Sigmoid colon (tissue), 7 donors: ENCODE data around the gene HIVEP3. TPM values are rescaled to one million over a fixed set of nuclear protein-coding genes. Genes with fewer than 3 reads are reported as not detected.

Experiments
- DNase-seq: peaks from one replicate; pipeline ENCODE4 v3.0.0-alpha.2; 2019
- H3K27ac ChIP-seq, 4 donors: fragments of 200-600 bp; sonication (generic); one replicate each; pipeline ENCODE4 v1.5.1; 2016 to 2019; ENCODE audit warnings: mild to moderate bottlenecking in 1 of 4
- H3K27me3 ChIP-seq, 3 donors: fragments of 200-600 bp; sonication (generic); one replicate each; pipeline ENCODE4 v1.5.1; 2019; ENCODE audit warnings: mild to moderate bottlenecking in 1 of 3
- H3K36me3 ChIP-seq, 4 donors: fragments of 200-600 bp; sonication (generic); one replicate each; pipeline ENCODE4 v1.5.1; 2016 to 2019
- H3K4me1 ChIP-seq, 4 donors: fragments of 200-600 bp; sonication (generic); one replicate each; pipeline ENCODE4 v1.5.1; 2017 to 2019
- H3K4me3 ChIP-seq, 4 donors: fragments of 200-600 bp; sonication (generic); one replicate each; pipeline ENCODE4 v1.5.1; 2017 to 2019; ENCODE audit warnings: mild to moderate bottlenecking in 2 of 4, moderate library complexity in 1 of 4
- H3K9me3 ChIP-seq, 4 donors: fragments of 200-600 bp in 3 of 4; sonication (generic) in 3 of 4; one replicate each; pipeline versions ENCODE4 v1.5.1 to v1.6.1; 2013 to 2019
- EP300 ChIP-seq, 4 donors: sonication (generic); formaldehyde crosslinking; IDR thresholded peaks; one replicate each; pipeline ENCODE4 v1.6.1; 2017; ENCODE audit warnings: antibody characterized with exemption in 4 of 4
- POLR2A ChIP-seq, 2 donors: fragments of 450-650 bp; IDR thresholded peaks; one replicate each; pipeline ENCODE4 v1.6.1; 2016; ENCODE audit warnings: antibody characterized with exemption in 2 of 2, mild to moderate bottlenecking in 2 of 2, moderate library complexity in 2 of 2
- POLR2AphosphoS5 ChIP-seq, 4 donors: sonication (generic); formaldehyde crosslinking; IDR thresholded peaks; one replicate each; pipeline ENCODE4 v1.6.1; 2017; ENCODE audit warnings: antibody characterized with exemption in 4 of 4
- WGBS, 2 donors: extraction: QIAGEN DNeasy Blood & Tissue Kit; methylation state at CpG; one replicate each; pipeline ENCODE4 v1.1.7; 2013; 5-methylcytosine and 5-hydroxymethylcytosine counted together
- intact Hi-C: fragments of 100-400 bp; cut with DNase I; formaldehyde crosslinking; loops from one replicate; pipeline ENCODE4 v1.15.1; 2023
- polyA plus RNA-seq, 3 donors: library from polyadenylated mRNA; stranded (reverse); fragments of 200-250 nt; gene quantifications; one replicate each; pipeline ENCODE4 v1.2.3, GENCODE V29; 2013
- total RNA-seq, 4 donors: library from RNA; depleted of rRNA; stranded (reverse); fragments of >200 nt; gene quantifications; one replicate each; pipeline ENCODE4 v1.1.0, GENCODE V29; 2016
- TF ChIP-seq, protein P1 (sequence below), 4 experiments: fragments of 450-650 bp in 3 of 4; fragments of 200-600 bp in 1 of 4; IDR thresholded peaks; one replicate each; pipeline ENCODE4 v1.5.1; 2016 to 2019; ENCODE audit warnings: antibody characterized with exemption in 4 of 4, mild to moderate bottlenecking in 3 of 4, moderate library complexity in 2 of 4
- donor health status: healthy with polysubstance abuse.
- donor health status: Bipolar disorder and iron deficiency.
- donor health status: healthy.

HIVEP3 gene
- total and polyA plus RNA-seq, 7 donors = 1.4 to 7.8 (median 3.2) TPM

DNA sequence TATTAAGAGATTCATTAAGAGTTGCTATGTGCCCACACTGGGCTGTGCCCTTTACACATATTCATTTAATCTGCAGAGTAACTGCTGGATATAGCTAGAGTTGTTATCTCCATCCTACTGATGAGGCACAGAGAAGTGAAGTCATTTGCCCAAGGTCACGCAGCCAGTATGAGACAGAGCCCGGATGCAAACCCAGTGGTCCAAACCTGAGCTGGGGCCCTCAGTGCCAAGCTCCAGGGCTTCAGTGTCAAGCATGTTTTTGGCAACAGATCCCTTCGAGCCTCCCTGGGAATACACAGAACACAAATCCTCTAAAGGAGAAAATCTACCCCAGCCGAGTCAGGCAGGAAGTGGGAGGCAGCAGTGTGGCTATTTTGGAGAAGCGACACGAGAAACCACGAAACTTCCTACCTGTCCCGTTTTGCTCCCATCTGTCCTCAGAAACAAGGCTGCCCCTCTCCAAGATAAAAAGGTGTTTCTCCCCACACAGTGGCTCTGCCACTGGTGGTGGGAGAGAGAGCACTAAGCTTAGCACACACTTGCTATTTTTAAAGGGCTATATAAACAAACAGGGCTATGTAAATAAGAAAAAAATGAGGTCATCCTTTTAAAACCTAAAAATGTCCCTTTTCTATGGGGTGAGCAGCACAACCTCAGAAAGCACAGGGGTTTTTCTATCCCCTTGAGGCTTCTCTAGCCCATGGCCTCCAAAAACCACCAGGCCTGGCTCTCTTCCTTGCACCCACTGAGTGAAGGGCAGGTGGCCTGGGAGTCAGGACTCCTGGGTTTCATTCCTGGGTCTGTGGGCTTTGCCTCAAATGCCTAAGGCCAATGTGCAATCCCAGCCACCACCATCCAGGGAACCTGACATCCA lies 295.6 kb downstream of the HIVEP3 start:
- TF ChIP-seq, protein P1, sequence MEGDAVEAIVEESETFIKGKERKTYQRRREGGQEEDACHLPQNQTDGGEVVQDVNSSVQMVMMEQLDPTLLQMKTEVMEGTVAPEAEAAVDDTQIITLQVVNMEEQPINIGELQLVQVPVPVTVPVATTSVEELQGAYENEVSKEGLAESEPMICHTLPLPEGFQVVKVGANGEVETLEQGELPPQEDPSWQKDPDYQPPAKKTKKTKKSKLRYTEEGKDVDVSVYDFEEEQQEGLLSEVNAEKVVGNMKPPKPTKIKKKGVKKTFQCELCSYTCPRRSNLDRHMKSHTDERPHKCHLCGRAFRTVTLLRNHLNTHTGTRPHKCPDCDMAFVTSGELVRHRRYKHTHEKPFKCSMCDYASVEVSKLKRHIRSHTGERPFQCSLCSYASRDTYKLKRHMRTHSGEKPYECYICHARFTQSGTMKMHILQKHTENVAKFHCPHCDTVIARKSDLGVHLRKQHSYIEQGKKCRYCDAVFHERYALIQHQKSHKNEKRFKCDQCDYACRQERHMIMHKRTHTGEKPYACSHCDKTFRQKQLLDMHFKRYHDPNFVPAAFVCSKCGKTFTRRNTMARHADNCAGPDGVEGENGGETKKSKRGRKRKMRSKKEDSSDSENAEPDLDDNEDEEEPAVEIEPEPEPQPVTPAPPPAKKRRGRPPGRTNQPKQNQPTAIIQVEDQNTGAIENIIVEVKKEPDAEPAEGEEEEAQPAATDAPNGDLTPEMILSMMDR (IDR thresholded peaks at IDR 0.05) = no peak
- no peak for TF ChIP-seq EP300 (IDR thresholded peaks at IDR 0.05)
- no peak for TF ChIP-seq POLR2AphosphoS5 (IDR thresholded peaks at IDR 0.05)
- no peak for TF ChIP-seq POLR2A (IDR thresholded peaks at IDR 0.05)
- peaks cover 0 to 15% (median 0%) of the 10 kb centered on the region in 4 donors for H3K4me1 ChIP-seq
- intact Hi-C loops = no loop called here
- H3K9me3 ChIP-seq = no peaks in the 10 kb centered on the region
- no peaks in the 10 kb centered on the region for H3K27me3 ChIP-seq
- no peak overlapping the region for H3K4me3 ChIP-seq
- 53 to 72% methylated on average over 8 of the region's 8 CpGs for WGBS, 2 donors
- DNase-seq = peak; percentile 24
- H3K27ac ChIP-seq = no peak overlapping the region
- H3K36me3 ChIP-seq = no peaks in the 10 kb centered on the region

DNA sequence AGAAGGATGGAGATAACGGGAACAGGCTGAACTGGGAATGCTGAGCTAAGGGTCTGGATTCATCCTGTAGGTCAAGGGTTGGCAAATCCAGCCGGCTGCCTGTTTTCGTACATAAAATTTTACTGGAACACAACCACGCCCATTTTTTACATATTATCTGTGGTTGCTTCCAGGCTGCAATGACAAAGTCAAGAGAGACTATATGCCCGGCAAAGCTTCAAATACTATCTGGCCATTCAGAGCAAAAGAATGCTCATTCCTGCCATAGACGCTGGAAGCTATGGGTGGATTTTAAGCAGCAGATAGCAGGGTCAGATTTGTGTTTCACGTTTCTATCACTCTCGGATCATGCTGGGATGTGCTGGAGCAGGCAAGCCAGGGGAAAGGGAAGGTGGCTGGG lies 296.3 kb downstream of the HIVEP3 start:
- intact Hi-C loops = no loop called here
- Histone ChIP-seq H3K4me3 (no peak overlapping the region), H3K36me3 (no peaks in the 10 kb centered on the region), H3K27me3 (no peaks in the 10 kb centered on the region), H3K9me3 (no peaks in the 10 kb centered on the region), H3K4me1 (peaks cover 0 to 15% (median 0%) of the 10 kb centered on the region in 4 donors), H3K27ac (no peak overlapping the region)
- TF ChIP-seq, protein P1 (IDR thresholded peaks at IDR 0.05) = no peak
- no peak for TF ChIP-seq POLR2AphosphoS5 (IDR thresholded peaks at IDR 0.05)
- no peak for TF ChIP-seq POLR2A (IDR thresholded peaks at IDR 0.05)
- no peak for TF ChIP-seq EP300 (IDR thresholded peaks at IDR 0.05)
- peak; percentile 12 for DNase-seq
- 22 to 64% methylated on average over 8 of the region's 8 CpGs for WGBS, 2 donors

DNA sequence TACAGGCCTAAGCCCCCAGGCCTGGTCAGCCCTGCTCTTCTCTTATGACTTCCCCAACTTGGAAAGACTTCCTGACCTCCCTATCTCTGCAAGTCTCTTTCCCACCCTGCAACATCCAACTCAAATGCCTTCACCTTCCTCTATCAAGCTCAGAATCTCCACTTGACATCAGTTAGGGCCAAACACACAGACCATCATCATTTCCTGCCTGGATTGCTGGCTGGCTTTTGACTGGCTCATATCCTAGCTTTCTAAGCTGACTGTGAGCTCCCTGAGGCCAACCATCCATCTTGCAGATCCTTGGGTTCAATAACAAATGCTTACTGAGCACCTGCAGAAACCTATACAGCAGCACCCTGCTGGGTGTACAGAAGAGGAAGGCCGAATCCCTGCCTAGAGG lies 296.9 kb downstream of the HIVEP3 start:
- peaks cover 0 to 15% (median 0%) of the 10 kb centered on the region in 4 donors for H3K4me1 ChIP-seq
- H3K36me3 ChIP-seq = no peaks in the 10 kb centered on the region
- H3K27me3 ChIP-seq = no peaks in the 10 kb centered on the region
- WGBS, 2 donors = 97 to 98% methylated on average over 1 of the region's 1 CpG
- no peak overlapping the region for H3K4me3 ChIP-seq
- no peaks in the 10 kb centered on the region for H3K9me3 ChIP-seq
- intact Hi-C loops = no loop called here
- H3K27ac ChIP-seq = no peak overlapping the region
- DNase-seq = peak; percentile 24
- TF ChIP-seq POLR2AphosphoS5 (IDR thresholded peaks at IDR 0.05) (no peak), POLR2A (IDR thresholded peaks at IDR 0.05) (no peak), EP300 (IDR thresholded peaks at IDR 0.05) (no peak)
- TF ChIP-seq, protein P1 (IDR thresholded peaks at IDR 0.05) = no peak

DNA sequence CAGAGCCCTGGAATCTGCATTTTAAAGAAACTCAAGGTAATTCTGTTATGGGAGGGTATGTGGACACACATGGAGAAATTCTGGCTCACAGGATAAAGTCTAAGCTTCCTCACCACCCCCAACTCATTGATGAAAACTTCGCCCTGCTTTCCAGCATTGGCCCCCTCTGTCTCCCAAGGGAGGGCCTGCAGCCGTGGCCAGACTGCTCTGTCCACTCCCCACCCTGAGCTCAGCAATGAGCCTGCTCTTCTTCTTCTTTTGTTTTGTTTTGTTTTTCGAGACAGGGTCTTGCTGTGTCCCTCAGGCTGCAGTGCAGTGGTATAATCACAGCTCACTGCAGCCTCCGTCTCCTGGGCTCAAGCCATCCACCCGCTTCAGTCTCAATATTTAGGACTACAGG lies 297.5 kb downstream of the HIVEP3 start:
- no peaks in the 10 kb centered on the region for H3K36me3 ChIP-seq
- no peak for TF ChIP-seq POLR2AphosphoS5 (IDR thresholded peaks at IDR 0.05)
- no peak for TF ChIP-seq EP300 (IDR thresholded peaks at IDR 0.05)
- TF ChIP-seq POLR2A (IDR thresholded peaks at IDR 0.05) = no peak
- TF ChIP-seq, protein P1 (IDR thresholded peaks at IDR 0.05) = no peak
- WGBS, 2 donors = 93 to 95% methylated on average over 5 of the region's 5 CpGs

More for the DNA sequence above, 297.5 kb downstream of the HIVEP3 start:
- no peak overlapping the region for H3K4me3 ChIP-seq
- intact Hi-C loops = no loop called here
- H3K4me1 ChIP-seq = peaks cover 0 to 13% (median 0%) of the 10 kb centered on the region in 4 donors
- no peak overlapping the region for H3K27ac ChIP-seq
- H3K27me3 ChIP-seq = no peaks in the 10 kb centered on the region
- DNase-seq = peak; percentile 4
- no peaks in the 10 kb centered on the region for H3K9me3 ChIP-seq
